H9 (cell line): Measurements from ENCODE around the gene BIRC7. TPM values are rescaled to one million over a fixed set of nuclear protein-coding genes. Genes with fewer than 3 reads are reported as not detected.

ENCODE experiments used
- DNase-seq: peaks from one replicate; pipeline ENCODE4 v3.0.0-alpha.2; 2017
- H2AFZ ChIP-seq: one replicate; pipeline ENCODE4 v1.6.1; 2013; ENCODE audit warnings: mild to moderate bottlenecking, low read length, control low read depth, moderate library complexity
- H2AK5ac ChIP-seq: 2 replicates; pipeline ENCODE4 v1.6.1; 2013; ENCODE audit warnings: low read length, control low read depth, mixed read lengths; ENCODE audit not compliant: insufficient read length
- H2BK120ac ChIP-seq: one replicate; pipeline ENCODE4 v1.6.1; 2013; ENCODE audit warnings: low read depth, mild to moderate bottlenecking, low read length, control low read depth, inconsistent platforms; ENCODE audit not compliant: poor library complexity, severe bottlenecking
- H2BK12ac ChIP-seq: 2 replicates; pipeline ENCODE4 v1.6.1; 2013; ENCODE audit warnings: low read length, control low read depth, mixed read lengths, low read depth; ENCODE audit not compliant: insufficient read length
- H2BK15ac ChIP-seq: 2 replicates; pipeline ENCODE4 v1.6.1; 2013; ENCODE audit warnings: low read depth, low read length, control low read depth
- H2BK20ac ChIP-seq: one replicate; pipeline ENCODE4 v1.6.1; 2013; ENCODE audit warnings: low read depth, mild to moderate bottlenecking, low read length, control low read depth, inconsistent platforms; ENCODE audit not compliant: poor library complexity, severe bottlenecking
- H2BK5ac ChIP-seq: 2 replicates; pipeline ENCODE4 v1.6.1; 2013; ENCODE audit warnings: low read length, control low read depth, mixed read lengths; ENCODE audit not compliant: insufficient read length
- H3K14ac ChIP-seq: 2 replicates; pipeline ENCODE4 v1.6.1; 2013; ENCODE audit warnings: low read length, control low read depth; ENCODE audit not compliant: insufficient read depth
- H3K18ac ChIP-seq: 2 replicates; pipeline ENCODE4 v1.6.1; 2013; ENCODE audit warnings: low read depth, mild to moderate bottlenecking, mixed read lengths, low read length, control low read depth; ENCODE audit not compliant: insufficient read length
- H3K23ac ChIP-seq: 2 replicates; pipeline ENCODE4 v1.6.1; 2013; ENCODE audit warnings: low read length, control low read depth, mixed read lengths, low read depth; ENCODE audit not compliant: insufficient read length
- H3K23me2 ChIP-seq: 2 replicates; pipeline ENCODE4 v1.6.1; 2013; ENCODE audit warnings: low read depth, mild to moderate bottlenecking, mixed read lengths, low read length, control low read depth; ENCODE audit not compliant: insufficient read length, poor library complexity, severe bottlenecking
- H3K27ac ChIP-seq: 2 replicates; pipeline ENCODE4 v1.5.1; 2013; ENCODE audit warnings: low read length, control low read depth, mixed read lengths, low read depth; ENCODE audit not compliant: insufficient read length
- H3K27me3 ChIP-seq: 2 replicates; pipeline ENCODE4 v1.6.1; 2013; ENCODE audit warnings: low read length, control low read depth, inconsistent platforms; ENCODE audit not compliant: insufficient read depth
- H3K4ac ChIP-seq: 2 replicates; pipeline ENCODE4 v1.6.1; 2013; ENCODE audit warnings: low read depth, mild to moderate bottlenecking, control low read depth, inconsistent platforms, low read length, moderate library complexity
- H3K4me1 ChIP-seq: 2 replicates; pipeline ENCODE4 v1.6.1; 2013; ENCODE audit warnings: low read length, control low read depth, inconsistent platforms; ENCODE audit not compliant: insufficient read depth
- H3K4me2 ChIP-seq: 2 replicates; pipeline ENCODE4 v1.6.1; 2013; ENCODE audit warnings: low read length, control low read depth, mixed read lengths; ENCODE audit not compliant: insufficient read length, insufficient read depth
- H3K56ac ChIP-seq: 2 replicates; pipeline ENCODE4 v1.6.1; 2013; ENCODE audit warnings: low read depth, mild to moderate bottlenecking, mixed read lengths, low read length, control low read depth; ENCODE audit not compliant: insufficient read length
- H3K79me1 ChIP-seq: 2 replicates; pipeline ENCODE4 v1.6.1; 2013; ENCODE audit warnings: low read depth, mild to moderate bottlenecking, moderate library complexity, low read length, control low read depth, inconsistent platforms; ENCODE audit not compliant: insufficient read depth, poor library complexity, severe bottlenecking
- H3K79me2 ChIP-seq: 2 replicates; pipeline ENCODE4 v1.6.1; 2013; ENCODE audit warnings: low read length, control low read depth, inconsistent platforms; ENCODE audit not compliant: insufficient read depth
- H3K9ac ChIP-seq: 2 replicates; pipeline ENCODE4 v1.6.1; 2013; ENCODE audit warnings: low read length, control low read depth, mixed read lengths; ENCODE audit not compliant: insufficient read length; ENCODE audit errors: extremely low read depth
- H3K9me3 ChIP-seq: one replicate; pipeline ENCODE4 v1.6.1; 2013; ENCODE audit warnings: low read depth, low read length, inconsistent platforms; ENCODE audit not compliant: control insufficient read depth
- H3T11ph ChIP-seq: one replicate; pipeline ENCODE4 v1.6.1; 2013; ENCODE audit warnings: mild to moderate bottlenecking, low read length, control low read depth, inconsistent platforms
- H4K20me1 ChIP-seq: one replicate; pipeline ENCODE4 v1.6.1; 2013; ENCODE audit not compliant: control insufficient read depth, insufficient read length, insufficient read depth
- H4K5ac ChIP-seq: 2 replicates; pipeline ENCODE4 v1.6.1; 2013; ENCODE audit warnings: low read depth, mild to moderate bottlenecking, mixed read lengths, low read length, control low read depth; ENCODE audit not compliant: insufficient read length
- H4K8ac ChIP-seq: replicated peaks from 2 replicates; pipeline ENCODE4 v1.6.1; 2013; ENCODE audit warnings: low read length, control low read depth, mixed read lengths, low read depth; ENCODE audit not compliant: insufficient read length
- H4K91ac ChIP-seq: 2 replicates; pipeline ENCODE4 v1.6.1; 2013; ENCODE audit warnings: low read depth, mild to moderate bottlenecking, moderate library complexity, mixed read lengths, low read length, control low read depth; ENCODE audit not compliant: insufficient read length
- H3K27ac Mint-ChIP-seq, 3 experiments: 2 replicates in 2 of 3; 3 replicates in 1 of 3; pipeline ENCODE4 v1.8.0; 2020 to 2021; ENCODE audit warnings: mixed read lengths in 3 of 3, mild to moderate bottlenecking in 1 of 3, moderate library complexity in 1 of 3
- H3K27me3 Mint-ChIP-seq: 2 replicates; pipeline ENCODE4 v1.8.0; 2021; ENCODE audit warnings: low read depth, mild to moderate bottlenecking, moderate library complexity, mixed read lengths
- H3K36me3 Mint-ChIP-seq, 3 experiments: 2 replicates in 2 of 3; 3 replicates in 1 of 3; pipeline ENCODE4 v1.8.0; 2020 to 2021; ENCODE audit warnings: low read depth in 3 of 3, mixed read lengths in 3 of 3; ENCODE audit not compliant: insufficient read depth in 1 of 3
- H3K4me1 Mint-ChIP-seq, 2 experiments: 2 replicates each; pipeline ENCODE4 v1.8.0; 2020; ENCODE audit warnings: mixed read lengths in 2 of 2
- H3K4me3 Mint-ChIP-seq, 2 experiments: 2 replicates in 1 of 2; 3 replicates in 1 of 2; pipeline ENCODE4 v1.8.0; 2020 to 2021; ENCODE audit warnings: mild to moderate bottlenecking in 2 of 2, mixed read lengths in 2 of 2, moderate library complexity in 1 of 2
- H3K9me3 Mint-ChIP-seq, 2 experiments: 2 replicates in 1 of 2; 3 replicates in 1 of 2; pipeline ENCODE4 v1.8.0; 2020; ENCODE audit warnings: mild to moderate bottlenecking in 2 of 2, mixed read lengths in 2 of 2, moderate library complexity in 1 of 2
- WGBS: extraction: QIAGEN DNeasy Blood & Tissue Kit; methylation state at CpG from one replicate; pipeline ENCODE4 v1.1.7; 2013; ENCODE audit warnings: missing lambda C conversion rate, low lambda C conversion rate, mixed read lengths; ENCODE audit not compliant: insufficient read length; ENCODE audit errors: extremely low coverage; 5-methylcytosine and 5-hydroxymethylcytosine counted together
- total RNA-seq: library from RNA; stranded (reverse); gene quantifications from 2 replicates; pipeline ENCODE4 v1.2.1, GENCODE V29; 2021
- TF ChIP-seq, protein P1 (sequence below): fragments of 200-600 bp; sonication (generic); conservative IDR thresholded peaks from 3 replicates; pipeline ENCODE4 v1.8.0; 2021; ENCODE audit warnings: antibody characterized with exemption, mild to moderate bottlenecking

The BIRC7 gene
- total RNA-seq, 1 experiment from 2014 or later = not detected

DNA sequence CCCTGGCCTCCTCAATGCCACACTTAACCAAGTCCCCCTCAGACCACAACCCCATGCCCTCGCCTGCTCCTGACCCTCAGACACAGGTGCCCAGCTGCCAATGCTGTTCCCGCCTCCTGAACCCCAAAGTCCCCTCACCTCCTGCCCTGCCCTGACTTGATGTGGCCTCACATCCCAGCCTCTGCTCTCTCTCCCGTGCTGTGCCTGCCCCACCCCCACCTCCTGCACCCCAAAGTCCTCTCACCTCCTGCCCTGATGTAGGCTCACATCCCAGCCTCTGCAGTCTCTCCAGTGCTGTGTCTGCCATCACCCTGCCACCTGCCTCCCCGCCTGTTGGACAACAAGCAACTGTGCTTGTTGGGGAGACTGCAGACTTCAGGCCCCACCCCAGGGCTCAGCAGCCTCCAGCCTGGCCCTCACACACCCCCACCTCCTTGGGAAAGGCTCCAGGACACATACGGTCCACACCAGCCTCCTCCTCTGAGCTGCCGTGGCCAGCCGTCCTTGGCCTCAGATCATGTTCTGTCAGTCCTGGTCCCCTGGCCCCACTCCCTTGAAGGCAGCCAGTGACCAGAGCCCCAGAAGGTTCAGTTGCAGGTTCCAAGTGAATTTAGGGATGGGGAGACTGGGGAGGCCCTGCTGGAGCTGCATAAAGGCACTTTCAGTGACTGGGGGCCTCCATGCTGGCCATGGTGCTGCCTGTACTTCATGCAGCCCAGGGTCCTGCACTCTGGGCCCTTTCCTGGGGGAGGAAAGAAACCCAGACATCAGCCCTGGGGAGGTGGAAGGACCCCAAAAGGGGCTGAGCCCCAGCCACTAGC lies 48.2 kb upstream of the BIRC7 start:
- Histone ChIP-seq H4K20me1 (peaks cover 11% of the 10 kb centered on the region), H2AFZ (no peak overlapping the region), H3K4ac (no peak overlapping the region), H3K14ac (no peak overlapping the region; the same call in 1 of the 2 replicates), H3K23ac (no peak overlapping the region), H3K18ac (no peak overlapping the region), H3K9ac (no peak overlapping the region), H2BK15ac (no peak overlapping the region), H3K9me3 (no peaks in the 10 kb centered on the region), H2AK5ac (no peak overlapping the region), H3K56ac (no peak overlapping the region), H3K23me2 (peaks cover 2% of the 10 kb centered on the region), H2BK12ac (no peak overlapping the region), H3K79me1 (no peaks in the 10 kb centered on the region), H2BK5ac (no peak overlapping the region), H4K91ac (no peak overlapping the region), H3T11ph (no peak overlapping the region), H4K5ac (no peak overlapping the region), H2BK20ac (no peak overlapping the region), H4K8ac (no peak overlapping the region), H3K27ac (no peak overlapping the region), H3K79me2 (no peaks in the 10 kb centered on the region), H3K27me3 (no peaks in the 10 kb centered on the region), H3K4me1 (no peaks in the 10 kb centered on the region), H2BK120ac (no peak overlapping the region), H3K4me2 (no peak overlapping the region)
- no peak for DNase-seq
- Mint-ChIP-seq H3K4me1 (peaks cover under 1 to 5% of the 10 kb centered on the region in 2 experiments; a peak in 2 of 4 replicates), H3K27ac (no peak overlapping the region; a peak in 1 of 7 replicates), H3K4me3 (no peak overlapping the region), H3K36me3 (no peaks in the 10 kb centered on the region), H3K9me3 (peaks cover 2% of the 10 kb centered on the region in 2 experiments; a peak in 3 of 5 replicates), H3K27me3 (peaks cover 5% of the 10 kb centered on the region)
- WGBS = no CpG with 5 or more reads among the region's 7 CpGs
- TF ChIP-seq, protein P1, sequence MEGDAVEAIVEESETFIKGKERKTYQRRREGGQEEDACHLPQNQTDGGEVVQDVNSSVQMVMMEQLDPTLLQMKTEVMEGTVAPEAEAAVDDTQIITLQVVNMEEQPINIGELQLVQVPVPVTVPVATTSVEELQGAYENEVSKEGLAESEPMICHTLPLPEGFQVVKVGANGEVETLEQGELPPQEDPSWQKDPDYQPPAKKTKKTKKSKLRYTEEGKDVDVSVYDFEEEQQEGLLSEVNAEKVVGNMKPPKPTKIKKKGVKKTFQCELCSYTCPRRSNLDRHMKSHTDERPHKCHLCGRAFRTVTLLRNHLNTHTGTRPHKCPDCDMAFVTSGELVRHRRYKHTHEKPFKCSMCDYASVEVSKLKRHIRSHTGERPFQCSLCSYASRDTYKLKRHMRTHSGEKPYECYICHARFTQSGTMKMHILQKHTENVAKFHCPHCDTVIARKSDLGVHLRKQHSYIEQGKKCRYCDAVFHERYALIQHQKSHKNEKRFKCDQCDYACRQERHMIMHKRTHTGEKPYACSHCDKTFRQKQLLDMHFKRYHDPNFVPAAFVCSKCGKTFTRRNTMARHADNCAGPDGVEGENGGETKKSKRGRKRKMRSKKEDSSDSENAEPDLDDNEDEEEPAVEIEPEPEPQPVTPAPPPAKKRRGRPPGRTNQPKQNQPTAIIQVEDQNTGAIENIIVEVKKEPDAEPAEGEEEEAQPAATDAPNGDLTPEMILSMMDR = no peak
